Right lobe of liver (tissue), 6 donors: ENCODE results near the gene HDC. TPM values are rescaled to one million over a fixed set of nuclear protein-coding genes. Genes with fewer than 3 reads are reported as not detected.

ENCODE experiments used
- ATAC-seq, 4 donors: fragments of 200-7000 bp; cut with Tn5 transposase; one replicate each; pipeline ENCODE4 v1.9.1; 2020; ENCODE audit warnings: mild to moderate bottlenecking in 4 of 4, moderate library complexity in 4 of 4
- DNase-seq, 3 donors: peaks; one replicate each; pipeline ENCODE4 v3.0.0-alpha.2; 2020
- H3K27ac ChIP-seq, 3 donors: fragments of 200-600 bp; one replicate each; pipeline ENCODE4 v1.8.0; 2022
- H3K27me3 ChIP-seq, 2 donors: fragments of 200-600 bp; one replicate each; pipeline ENCODE4 v1.8.0; 2022
- H3K36me3 ChIP-seq, 4 donors: fragments of 200-600 bp; sonication (generic) in 1 of 4; one replicate each; pipeline versions ENCODE4 v1.5.1 to v1.8.0; 2017 to 2022; ENCODE audit warnings: control low read depth in 1 of 4
- H3K4me1 ChIP-seq, 4 donors: fragments of 200-600 bp; sonication (generic) in 1 of 4; one replicate each; pipeline versions ENCODE4 v1.5.1 to v1.8.0; 2017 to 2022; ENCODE audit warnings: control low read depth in 1 of 4
- H3K4me3 ChIP-seq, 3 donors: fragments of 200-600 bp; one replicate each; pipeline ENCODE4 v1.8.0; 2022
- H3K9me3 ChIP-seq, 4 donors: fragments of 200-600 bp; sonication (generic) in 1 of 4; one replicate each; pipeline versions ENCODE4 v1.5.1 to v1.8.0; 2017 to 2022; ENCODE audit warnings: control low read depth in 1 of 4
- CTCF ChIP-seq, 4 donors: fragments of 200-600 bp in 3 of 4; fragments of 450-650 bp in 1 of 4; IDR thresholded peaks; one replicate each; pipeline versions ENCODE4 v1.5.1 to v1.8.0; 2016 to 2022; ENCODE audit warnings: antibody characterized with exemption in 4 of 4, mild to moderate bottlenecking in 2 of 4
- POLR2A ChIP-seq: fragments of 450-650 bp; IDR thresholded peaks from one replicate; pipeline ENCODE4 v1.6.1; 2017; ENCODE audit warnings: antibody characterized with exemption, mild to moderate bottlenecking
- WGBS: methylation state at CpG from one replicate; pipeline ENCODE4 v1.1.6; 2018; ENCODE audit warnings: low coverage, low lambda C conversion rate; ENCODE audit not compliant: insufficient coverage; ENCODE audit errors: missing lambda C conversion rate; 5-methylcytosine and 5-hydroxymethylcytosine counted together
- intact Hi-C, 2 donors: fragments of 100-400 bp; cut with DNase I; formaldehyde crosslinking; loops; one replicate each; pipeline versions ENCODE4 v1.11.2 to v1.14.1; 2022
- total RNA-seq, 6 experiments: library from RNA; depleted of rRNA in 2 of 6; stranded (reverse); fragments of >200 nt in 2 of 6; fragmentation: NEBNext Ultra II Directional in 3 of 6; extraction: Animal tissue kit (Norgen Biotek cat#: 25700) in 3 of 6; gene quantifications; one replicate each; pipeline versions ENCODE4 v1.1.0 to v1.2.4, GENCODE V29; 2016 to 2023
- donor health status: DM: no; HTN: yes; CAD: no.
- donor health status: DM: no; HTN: no; CAD: no.
- donor health status: DM: no; HTN: no; CAD: no.
- donor health status: DM: no; HTN: yes; CAD: no.
- donor health status: DM: no; HTN: yes; CAD: no.

The HDC gene
- total RNA-seq, 6 experiments from 2014 or later = 0.26 to 0.47 (median 0.34) TPM; not detected in 3

- H3K27ac ChIP-seq = no peak overlapping the region
- H3K4me3 ChIP-seq = no peak overlapping the region
- TF ChIP-seq CTCF (IDR thresholded peaks at IDR 0.05) (no peak), POLR2A (no peak)
- intact Hi-C loops = no loop called here
- 79% methylated on average over 1 of the region's 1 CpG for WGBS
- H3K4me1 ChIP-seq = no peaks in the 10 kb centered on the region
- ATAC-seq (no peak), DNase-seq (no peak)
- no peaks in the 10 kb centered on the region for H3K9me3 ChIP-seq
- no peaks in the 10 kb centered on the region for H3K36me3 ChIP-seq
- H3K27me3 ChIP-seq = no peaks in the 10 kb centered on the region
Measured at GRCh38 chr15:50277370-50277769, 11.8 kb upstream of the HDC start.

- Histone ChIP-seq H3K4me1 (no peaks in the 10 kb centered on the region), H3K4me3 (no peak overlapping the region), H3K9me3 (no peaks in the 10 kb centered on the region), H3K36me3 (no peaks in the 10 kb centered on the region), H3K27ac (no peak overlapping the region), H3K27me3 (no peaks in the 10 kb centered on the region)
- no peak for ATAC-seq
- no peak for DNase-seq
- intact Hi-C loops = no loop called here
- no peak for TF ChIP-seq CTCF (IDR thresholded peaks at IDR 0.05)
- no peak for TF ChIP-seq POLR2A
- WGBS = 48% methylated on average over 3 of the region's 3 CpGs
Measured at GRCh38 chr15:50275908-50276307, 10.4 kb upstream of the HDC start.

GRCh38 chr15:50275091-50275490, 9.6 kb upstream of the HDC start:
- H3K4me3 ChIP-seq = no peak overlapping the region
- TF ChIP-seq POLR2A = no peak
- no peak for TF ChIP-seq CTCF (IDR thresholded peaks at IDR 0.05)
- DNase-seq (no peak), ATAC-seq (no peak)
- no peaks in the 10 kb centered on the region for H3K36me3 ChIP-seq
- no peaks in the 10 kb centered on the region for H3K27me3 ChIP-seq
- H3K9me3 ChIP-seq = no peaks in the 10 kb centered on the region
- no peak overlapping the region for H3K27ac ChIP-seq
- WGBS = 64% methylated on average over 2 of the region's 2 CpGs
- intact Hi-C loops = no loop called here
- H3K4me1 ChIP-seq = no peaks in the 10 kb centered on the region

- Histone ChIP-seq H3K27ac (no peak overlapping the region), H3K9me3 (no peaks in the 10 kb centered on the region), H3K27me3 (no peaks in the 10 kb centered on the region), H3K36me3 (no peaks in the 10 kb centered on the region), H3K4me3 (no peak overlapping the region), H3K4me1 (peaks cover 0 to 7% (median 0%) of the 10 kb centered on the region in 4 donors)
- DNase-seq (no peak), ATAC-seq (no peak)
- intact Hi-C loops = no loop called here
- WGBS = 79% methylated on average over 2 of the region's 2 CpGs
- no peak for TF ChIP-seq POLR2A
- TF ChIP-seq CTCF (IDR thresholded peaks at IDR 0.05) = no peak
Measured at GRCh38 chr15:50267577-50267976, 2.1 kb upstream of the HDC start.

- 53% methylated on average over 3 of the region's 4 CpGs for WGBS
- TF ChIP-seq CTCF (IDR thresholded peaks at IDR 0.05) (no peak), POLR2A (no peak)
- intact Hi-C loops = no loop called here
Measured at GRCh38 chr15:50262533-50262932, 3.0 kb downstream of the HDC start.

More at GRCh38 chr15:50262533-50262932, 3.0 kb downstream of the HDC start:
- Histone ChIP-seq H3K4me3 (no peak overlapping the region), H3K27me3 (no peaks in the 10 kb centered on the region), H3K9me3 (no peaks in the 10 kb centered on the region), H3K4me1 (peaks cover 0 to 14% (median 0%) of the 10 kb centered on the region in 4 donors), H3K36me3 (no peaks in the 10 kb centered on the region), H3K27ac (no peak overlapping the region)
- peak in 2 of 4 donors; percentile 13 to 44 for ATAC-seq
- DNase-seq = no peak
